GM12891 (cell line): ENCODE data around the gene TMEM128.

Experiments
- POLR2A ChIP-seq: IDR thresholded peaks from 2 replicates; pipeline ENCODE4 v1.6.1; 2011; ENCODE audit warnings: low read depth, low read length, control low read depth
- POLR2AphosphoS5 ChIP-seq: IDR thresholded peaks from 2 replicates; pipeline ENCODE4 v1.6.1; 2011; ENCODE audit warnings: low read depth, low read length, control low read depth
- POU2F2 ChIP-seq: IDR thresholded peaks from 2 replicates; pipeline ENCODE4 v1.6.1; 2011; ENCODE audit warnings: low read depth, mild to moderate bottlenecking, control low read depth, low read length, moderate library complexity
- SPI1 ChIP-seq: IDR thresholded peaks from 2 replicates; pipeline ENCODE4 v1.6.1; 2011; ENCODE audit warnings: low read depth, low read length, control low read depth
- TAF1 ChIP-seq: IDR thresholded peaks from 2 replicates; pipeline ENCODE4 v1.6.1; 2011; ENCODE audit warnings: low read depth, low read length, control low read depth

DNA sequence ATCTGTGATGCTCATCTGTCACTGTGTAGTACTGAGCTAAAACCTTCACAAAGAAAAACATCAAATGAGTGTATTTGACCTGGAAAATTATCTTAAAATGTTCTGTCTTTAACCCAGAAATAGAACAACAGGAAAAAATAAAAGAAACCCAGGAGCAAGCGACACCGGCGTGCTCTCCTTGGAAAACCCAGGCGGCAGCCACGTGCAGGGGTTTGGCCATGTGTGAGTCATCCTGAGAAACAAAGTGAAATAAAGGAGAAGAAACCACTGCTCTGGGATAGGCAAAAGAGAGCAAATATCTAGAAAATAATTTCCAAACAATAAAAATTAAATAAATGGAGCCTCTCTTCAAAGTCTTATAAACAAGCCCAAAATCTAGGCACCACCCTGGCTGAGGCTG lies 20.0 kb upstream of the TMEM128 start:
- TF ChIP-seq POLR2A (no peak), POLR2AphosphoS5 (no peak), TAF1 (no peak), POU2F2 (no peak), SPI1 (no peak)
